Activated T-cell treated with anti-CD3 and anti-CD28 coated beads for 4 hours (primary cell): ENCODE measurements around the gene TUB.
A peak's percentile ranks its signal among the peaks of the same experiment; 100 is the strongest.

ENCODE experiments used
- DNase-seq: peaks from one replicate; pipeline ENCODE4 v3.0.0-alpha.2; 2020

The TUB gene

DNA sequence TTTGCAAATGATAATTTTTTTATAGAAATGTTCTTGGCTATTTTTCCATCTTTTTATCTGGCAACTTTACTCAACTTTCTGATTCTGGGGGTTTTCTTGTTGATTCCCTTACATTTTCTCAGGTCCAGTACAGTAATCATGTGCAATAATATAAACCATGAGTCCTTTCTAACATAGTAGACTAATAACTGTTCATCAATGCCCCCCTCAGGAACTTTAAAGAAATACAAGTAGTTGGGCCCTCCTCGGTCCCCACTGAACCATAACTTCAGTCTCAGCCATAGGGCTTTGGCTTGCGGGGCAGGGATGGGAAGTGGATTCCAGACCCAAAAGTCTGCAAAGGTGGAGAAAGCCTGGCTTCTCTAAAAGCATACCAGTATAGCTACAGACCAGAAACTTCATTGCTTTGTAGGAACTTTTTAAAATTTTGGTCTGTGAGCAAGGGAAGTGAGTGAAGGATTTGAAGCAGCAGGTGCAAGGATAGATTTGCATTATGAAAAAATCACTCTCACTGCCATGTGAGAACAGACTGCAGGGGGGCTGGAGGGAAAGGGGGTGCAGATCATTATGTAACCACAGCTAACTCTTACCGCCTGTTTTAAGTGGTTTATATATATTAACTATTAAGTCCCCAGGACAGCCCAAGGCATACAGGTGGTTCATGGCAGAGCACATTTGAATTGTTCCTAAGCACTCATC lies 10.4 kb upstream of the TUB start:
- DNase-seq, result no peak

- no peak for DNase-seq
Measured at GRCh38 chr11:8071616-8072581, 9.1 kb upstream of the TUB start.

GRCh38 chr11:8075119-8075726 lies 5.8 kb upstream of the TUB start:
- DNase-seq, result no peak

- no peak for DNase-seq
Measured at GRCh38 chr11:8079111-8079675, 1.8 kb upstream of the TUB start.

GRCh38 chr11:8080069-8080670 lies 841 bp upstream of the TUB start:
- no peak for DNase-seq

GRCh38 chr11:8081591-8082250 lies 710 bp downstream of the TUB start:
- no peak for DNase-seq

GRCh38 chr11:8082391-8083087 lies 1.5 kb downstream of the TUB start:
- DNase-seq, result no peak

DNA sequence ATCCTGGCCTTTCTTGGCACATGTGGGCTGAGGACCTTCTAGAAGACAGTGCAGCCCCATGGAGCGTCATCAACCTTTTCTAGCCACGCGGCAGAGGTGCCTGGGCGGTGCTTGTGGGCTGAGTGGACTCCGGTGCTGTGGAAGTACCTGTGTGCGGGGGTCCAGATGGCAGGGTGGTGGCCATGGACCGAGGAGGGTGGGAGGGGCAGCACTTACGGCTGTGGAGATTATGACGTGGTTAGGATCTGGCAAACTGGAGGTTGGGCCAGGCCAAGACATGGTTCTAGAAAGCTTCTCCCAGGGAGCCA lies 2.0 kb downstream of the TUB start:
- no peak for DNase-seq

GRCh38 chr11:8083871-8084281 lies 2.9 kb downstream of the TUB start:
- DNase-seq, result no peak

DNA sequence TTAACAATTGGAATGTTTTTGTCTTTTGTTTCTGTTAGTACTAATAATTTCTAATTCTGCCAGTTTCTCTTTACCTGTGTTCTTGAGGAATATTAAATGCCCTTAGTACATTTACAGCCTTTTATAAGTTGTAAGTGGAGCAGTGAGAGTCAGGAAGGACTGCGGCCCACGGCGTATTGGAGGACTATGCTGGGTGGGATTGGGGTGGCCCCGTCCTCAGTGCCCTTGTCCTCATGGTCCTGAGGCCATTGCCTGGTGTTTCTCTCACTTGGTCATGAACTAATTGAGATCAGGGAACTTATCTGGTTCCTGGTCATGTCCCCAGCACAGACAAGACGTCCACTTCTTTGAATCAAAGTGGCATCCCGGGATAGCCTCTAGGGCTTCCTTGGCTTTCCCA lies 3.3 kb downstream of the TUB start:
- no peak for DNase-seq

DNA sequence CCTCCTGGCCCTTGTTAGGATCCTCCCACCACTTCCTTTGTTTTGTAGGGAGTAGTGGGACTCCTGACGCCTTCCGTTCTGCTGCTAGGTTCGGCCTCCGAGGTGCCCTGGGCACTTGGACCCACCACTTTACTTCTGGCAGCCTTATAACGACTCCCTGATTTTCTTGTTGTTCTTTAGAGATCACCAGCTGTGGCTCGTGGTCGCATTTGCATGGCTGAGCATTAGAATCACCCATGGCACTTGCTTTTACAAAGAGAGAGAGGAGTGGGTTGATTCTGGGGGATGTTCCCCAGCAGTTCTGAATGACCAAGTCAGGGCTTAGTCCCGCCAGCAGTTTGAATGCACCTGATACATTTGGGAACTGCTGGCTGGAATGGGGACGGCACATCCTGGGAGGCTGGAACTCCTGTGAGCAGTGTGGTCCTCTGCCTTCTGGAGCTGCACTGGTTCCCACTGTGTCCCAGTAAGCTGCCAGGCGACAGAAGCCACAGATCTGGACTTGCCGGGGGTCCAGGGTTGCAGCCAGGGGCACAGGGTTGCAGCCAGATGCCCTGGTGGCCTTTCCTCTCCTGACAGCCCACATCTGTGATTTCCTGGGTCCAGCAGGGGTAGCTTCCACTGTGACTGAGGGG lies 4.1 kb downstream of the TUB start:
- DNase-seq, result no peak

GRCh38 chr11:8086001-8086479 lies 5.0 kb downstream of the TUB start:
- DNase-seq, result no peak

DNA sequence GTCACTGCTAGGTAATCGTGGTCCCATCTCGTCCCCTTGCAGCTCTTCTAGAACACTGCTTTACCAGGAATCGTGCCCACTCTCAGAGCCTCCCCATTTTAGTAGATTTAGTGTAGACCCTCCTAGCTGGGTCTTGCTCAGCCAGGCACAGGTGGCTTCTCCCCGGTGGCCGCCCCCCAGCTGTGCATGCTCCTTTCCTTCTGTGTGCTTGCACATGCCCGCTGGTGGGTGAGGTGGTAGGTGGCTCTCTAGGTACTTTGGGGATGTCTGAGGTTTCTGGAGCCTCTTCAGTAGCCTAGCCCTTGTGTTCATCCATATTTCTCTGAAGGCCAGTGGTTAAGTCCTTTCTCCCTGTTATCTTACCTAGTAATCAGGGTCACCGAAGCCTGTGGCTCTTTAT lies 5.6 kb downstream of the TUB start:
- no peak for DNase-seq

GRCh38 chr11:8087185-8087584 lies 6.2 kb downstream of the TUB start:
- DNase-seq, result no peak

GRCh38 chr11:8087756-8088155 lies 6.7 kb downstream of the TUB start:
- DNase-seq, result no peak

DNA sequence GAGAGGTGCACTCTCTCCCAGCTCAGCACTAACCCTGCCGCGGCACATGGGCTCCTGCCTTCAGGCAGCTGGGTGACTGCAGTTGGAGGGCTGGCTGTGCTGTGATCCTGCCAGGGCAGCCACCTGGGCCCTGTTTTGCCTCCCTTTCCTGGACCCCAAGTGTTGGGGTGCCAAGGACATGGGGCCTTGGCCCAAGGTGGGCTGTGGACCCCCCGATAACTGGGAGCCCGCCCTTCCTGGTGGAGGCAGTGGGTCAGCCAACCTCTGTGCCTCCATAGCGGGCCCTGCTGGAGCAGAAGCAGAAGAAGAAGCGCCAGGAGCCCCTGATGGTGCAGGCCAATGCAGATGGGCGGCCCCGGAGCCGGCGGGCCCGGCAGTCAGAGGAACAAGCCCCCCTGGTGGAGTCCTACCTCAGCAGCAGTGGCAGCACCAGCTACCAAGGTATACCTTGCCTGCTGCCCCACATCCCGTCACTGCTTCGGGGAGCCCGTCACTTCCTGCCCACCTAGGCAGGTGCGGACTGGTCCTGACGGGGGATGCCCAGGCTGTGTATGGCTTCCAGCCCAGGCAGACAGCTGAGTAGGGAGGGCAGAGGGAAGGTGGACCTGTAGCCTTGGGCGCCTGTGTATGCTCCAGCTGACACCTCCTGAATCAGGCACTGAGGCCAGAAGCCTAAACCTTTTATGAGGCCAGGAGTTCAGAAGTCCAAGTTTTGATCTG lies 8.9 kb downstream of the TUB start:
- DNase-seq, result no peak

- no peak for DNase-seq
Measured at GRCh38 chr11:8090756-8091155, 9.7 kb downstream of the TUB start.

DNA sequence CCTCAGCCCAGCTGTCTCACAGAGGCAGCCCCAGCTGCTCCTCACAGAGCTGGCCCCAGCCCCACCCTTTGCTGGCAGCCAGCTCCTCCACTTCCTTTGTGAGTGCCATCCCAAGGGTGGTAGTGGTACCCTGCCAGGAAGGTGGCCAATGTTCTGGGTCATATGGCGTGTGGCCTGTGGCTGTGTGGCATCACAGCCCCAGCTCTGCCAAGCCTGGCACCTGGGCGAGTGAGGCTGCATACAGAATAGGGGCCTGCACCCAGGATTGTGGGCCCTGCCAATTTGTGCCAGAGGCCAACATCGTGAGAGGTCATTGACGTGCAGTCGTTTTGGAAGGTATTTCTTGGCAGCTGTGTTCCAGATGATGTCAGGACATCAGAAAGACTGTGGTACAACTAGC lies 10.7 kb downstream of the TUB start:
- no peak for DNase-seq

DNA sequence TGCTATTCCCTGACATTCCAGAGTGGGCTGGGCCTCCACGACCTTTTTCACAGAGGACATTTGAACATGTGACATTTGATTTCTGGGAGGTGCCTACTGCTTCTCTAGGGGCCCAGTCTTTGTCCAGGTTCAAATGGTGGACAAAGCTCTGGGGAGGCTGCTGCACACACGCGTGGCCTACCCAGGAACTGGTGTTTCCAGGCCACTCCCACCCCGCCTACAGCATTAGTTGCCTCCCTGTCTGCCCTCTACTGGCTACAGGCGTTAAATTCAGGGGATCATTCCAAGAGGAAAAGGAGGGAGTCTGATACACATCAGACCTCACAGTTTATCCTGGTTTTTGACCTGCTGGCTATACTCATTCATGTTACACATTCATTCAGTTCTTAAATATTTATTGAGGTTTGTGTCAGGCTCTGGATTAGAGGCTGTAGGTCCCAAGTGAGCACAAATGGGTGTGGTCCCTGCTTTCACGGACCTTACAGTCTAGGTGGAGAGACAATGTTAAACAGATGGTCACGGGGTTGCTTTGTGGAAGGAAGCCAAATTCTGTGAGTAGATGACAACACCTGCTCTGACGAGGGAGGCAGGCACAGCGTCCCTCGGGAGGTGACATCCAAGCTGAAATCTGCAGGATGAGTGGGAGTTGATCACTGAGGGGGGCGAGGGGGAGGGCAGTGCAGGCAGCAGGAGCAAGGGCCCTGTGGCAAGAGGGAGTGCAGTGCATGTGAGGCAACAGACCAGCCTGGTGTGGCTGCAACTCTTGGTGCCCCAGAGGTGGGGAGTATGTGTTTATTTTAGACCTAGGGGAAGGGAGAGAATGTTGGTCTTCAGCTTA lies 11.8 kb downstream of the TUB start:
- peak; percentile 11 for DNase-seq
